ENCODE results near the gene KCNT1.

The KCNT1 gene

GRCh38 chr9:135747311-135747710, 45.3 kb downstream of the KCNT1 start:
- Histone ChIP-seq H4K20me1 (ENCODE audit: low read depth, low read length) (no peaks in the 10 kb centered on the region), H2AFZ (ENCODE audit: low read depth, low read length, severe bottlenecking) (no peak overlapping the region), H3K36me3 (ENCODE audit: low read length) (no peaks in the 10 kb centered on the region), H3K9me2 (replicated peaks; ENCODE audit: insufficient read depth, low read length) (no peaks in the 10 kb centered on the region), H3K27me3 (ENCODE audit: low read length) (no peaks in the 10 kb centered on the region), H3K9ac (ENCODE audit: low read length) (no peak overlapping the region), H3F3A (ENCODE audit: insufficient read depth) (no peaks in the 10 kb centered on the region), H3K9me3 (ENCODE audit: insufficient read depth, low read length) (no peaks in the 10 kb centered on the region), H3K27ac (ENCODE audit: low read depth, low read length) (no peak overlapping the region), H3K4me2 (ENCODE audit: low read depth, low read length, poor library complexity, severe bottlenecking) (no peak overlapping the region), H3K4me3 (ENCODE audit: insufficient read depth, low read length, poor library complexity, severe bottlenecking) (no peak overlapping the region), H3K79me2 (ENCODE audit: insufficient read depth, low read length) (no peaks in the 10 kb centered on the region)
- TF ChIP-seq CTCF (IDR thresholded peaks at IDR 0.05; ENCODE audit: insufficient read depth, low read length, poor library complexity, severe bottlenecking) (no peak), EZH2phosphoT487 (conservative IDR thresholded peaks at IDR 0.05; ENCODE audit: low read length) (no peak)

GRCh38 chr9:135748676-135749075, 46.7 kb downstream of the KCNT1 start:
- TF ChIP-seq EZH2phosphoT487 (conservative IDR thresholded peaks at IDR 0.05; ENCODE audit: low read length): no peak
- no peak for TF ChIP-seq CTCF (IDR thresholded peaks at IDR 0.05; ENCODE audit: insufficient read depth, low read length, poor library complexity, severe bottlenecking)
- H3K36me3 ChIP-seq (ENCODE audit: low read length): no peaks in the 10 kb centered on the region
- H3F3A ChIP-seq (ENCODE audit: insufficient read depth): no peaks in the 10 kb centered on the region
- H4K20me1 ChIP-seq (ENCODE audit: low read depth, low read length): no peaks in the 10 kb centered on the region
- no peaks in the 10 kb centered on the region for H3K79me2 ChIP-seq (ENCODE audit: insufficient read depth, low read length)
- no peaks in the 10 kb centered on the region for H3K27me3 ChIP-seq (ENCODE audit: low read length)
- H3K9ac ChIP-seq (ENCODE audit: low read length): no peak overlapping the region
- no peak overlapping the region for H2AFZ ChIP-seq (ENCODE audit: low read depth, low read length, severe bottlenecking)
- no peak overlapping the region for H3K4me3 ChIP-seq (ENCODE audit: insufficient read depth, low read length, poor library complexity, severe bottlenecking)
- H3K27ac ChIP-seq (ENCODE audit: low read depth, low read length): no peak overlapping the region
- no peaks in the 10 kb centered on the region for H3K9me3 ChIP-seq (ENCODE audit: insufficient read depth, low read length)
- no peaks in the 10 kb centered on the region for H3K9me2 ChIP-seq (replicated peaks; ENCODE audit: insufficient read depth, low read length)
- H3K4me2 ChIP-seq (ENCODE audit: low read depth, low read length, poor library complexity, severe bottlenecking): no peak overlapping the region

GRCh38 chr9:135749171-135750045, 47.4 kb downstream of the KCNT1 start:
- no peak overlapping the region for H2AFZ ChIP-seq (ENCODE audit: low read depth, low read length, severe bottlenecking)

More at GRCh38 chr9:135749171-135750045, 47.4 kb downstream of the KCNT1 start:
- Histone ChIP-seq H3K27me3 (ENCODE audit: low read length) (no peaks in the 10 kb centered on the region), H3K36me3 (ENCODE audit: low read length) (no peaks in the 10 kb centered on the region), H3K9ac (ENCODE audit: low read length) (no peak overlapping the region), H3F3A (ENCODE audit: insufficient read depth) (no peaks in the 10 kb centered on the region), H3K27ac (ENCODE audit: low read depth, low read length) (no peak overlapping the region), H3K4me3 (ENCODE audit: insufficient read depth, low read length, poor library complexity, severe bottlenecking) (no peak overlapping the region), H3K9me3 (ENCODE audit: insufficient read depth, low read length) (no peaks in the 10 kb centered on the region), H4K20me1 (ENCODE audit: low read depth, low read length) (no peaks in the 10 kb centered on the region), H3K9me2 (replicated peaks; ENCODE audit: insufficient read depth, low read length) (no peaks in the 10 kb centered on the region), H3K4me2 (ENCODE audit: low read depth, low read length, poor library complexity, severe bottlenecking) (no peak overlapping the region), H3K79me2 (ENCODE audit: insufficient read depth, low read length) (no peaks in the 10 kb centered on the region)
- TF ChIP-seq CTCF (IDR thresholded peaks at IDR 0.05; ENCODE audit: insufficient read depth, low read length, poor library complexity, severe bottlenecking) (no peak), EZH2phosphoT487 (conservative IDR thresholded peaks at IDR 0.05; ENCODE audit: low read length) (no peak)
